ENCODE results near the gene ZMYND8. TPM values are rescaled to one million over a fixed set of nuclear protein-coding genes. Genes with fewer than 3 reads are reported as not detected.

Gene ZMYND8
- total and polyA plus RNA-seq, 2 donors, result 14.8 to 28.5 TPM

GRCh38 chr20:47362361-47363219 lies 6.1 kb upstream of the ZMYND8 start:
- no peak overlapping the region for H3K27ac ChIP-seq (ENCODE audit: low read depth in 1 of 2, low read length in 1 of 2)
- 78% methylated on average over 17 of the region's 17 CpGs for WGBS
- peaks cover 3 to 48% of the 10 kb centered on the region in 2 donors for H3K4me1 ChIP-seq (ENCODE audit: control insufficient read depth in 2 of 2, insufficient read depth in 2 of 2, low read length in 2 of 2)
- DNase-seq (ENCODE audit: low read depth in 6 of 9, low spot score in 9 of 9), result peak in 4 of 9 donors; percentile 52 to 77 (median 56)
- no peaks in the 10 kb centered on the region for H3K36me3 ChIP-seq (ENCODE audit: control insufficient read depth in 2 of 2, insufficient read depth in 2 of 2, low read length in 1 of 2)
- H3K27me3 ChIP-seq (ENCODE audit: control insufficient read depth in 2 of 2, insufficient read depth in 1 of 2, low read length in 1 of 2), result peaks cover 2 to 17% of the 10 kb centered on the region in 2 donors
- no peaks in the 10 kb centered on the region for H3K9me3 ChIP-seq (ENCODE audit: control insufficient read depth in 2 of 2, insufficient read depth in 1 of 2, low read length in 1 of 2)
- no peak overlapping the region for H3K4me3 ChIP-seq (ENCODE audit: low read length in 2 of 2)

GRCh38 chr20:47361057-47361915 lies 4.8 kb upstream of the ZMYND8 start:
- Histone ChIP-seq H3K36me3 (ENCODE audit: control insufficient read depth in 2 of 2, insufficient read depth in 2 of 2, low read length in 1 of 2) (no peaks in the 10 kb centered on the region), H3K4me3 (ENCODE audit: low read length in 2 of 2) (no peak overlapping the region), H3K9me3 (ENCODE audit: control insufficient read depth in 2 of 2, insufficient read depth in 1 of 2, low read length in 1 of 2) (no peaks in the 10 kb centered on the region), H3K27me3 (ENCODE audit: control insufficient read depth in 2 of 2, insufficient read depth in 1 of 2, low read length in 1 of 2) (peaks cover 2 to 17% of the 10 kb centered on the region in 2 donors), H3K4me1 (ENCODE audit: control insufficient read depth in 2 of 2, insufficient read depth in 2 of 2, low read length in 2 of 2) (peaks cover 7 to 60% of the 10 kb centered on the region in 2 donors), H3K27ac (ENCODE audit: low read depth in 1 of 2, low read length in 1 of 2) (peak overlapping the region; percentile 49 to 54)
- 88% methylated on average over 18 of the region's 18 CpGs for WGBS
- DNase-seq (ENCODE audit: low read depth in 6 of 9, low spot score in 9 of 9), result no peak

GRCh38 chr20:47360297-47361056 lies 4.0 kb upstream of the ZMYND8 start:
- DNase-seq (ENCODE audit: low read depth in 6 of 9, low spot score in 9 of 9), result no peak
- Histone ChIP-seq H3K9me3 (ENCODE audit: control insufficient read depth in 2 of 2, insufficient read depth in 1 of 2, low read length in 1 of 2) (no peaks in the 10 kb centered on the region), H3K27ac (ENCODE audit: low read depth in 1 of 2, low read length in 1 of 2) (peak overlapping the region; percentile 54 to 90), H3K36me3 (ENCODE audit: control insufficient read depth in 2 of 2, insufficient read depth in 2 of 2, low read length in 1 of 2) (no peaks in the 10 kb centered on the region), H3K27me3 (ENCODE audit: control insufficient read depth in 2 of 2, insufficient read depth in 1 of 2, low read length in 1 of 2) (peaks cover 2 to 17% of the 10 kb centered on the region in 2 donors), H3K4me1 (ENCODE audit: control insufficient read depth in 2 of 2, insufficient read depth in 2 of 2, low read length in 2 of 2) (peaks cover 7 to 66% of the 10 kb centered on the region in 2 donors), H3K4me3 (ENCODE audit: low read length in 2 of 2) (no peak overlapping the region)
- 50% methylated on average over 19 of the region's 19 CpGs for WGBS

- Histone ChIP-seq H3K4me3 (ENCODE audit: low read length in 2 of 2) (no peak overlapping the region), H3K27ac (ENCODE audit: low read depth in 1 of 2, low read length in 1 of 2) (peak overlapping the region; percentile 90 to 98), H3K9me3 (ENCODE audit: control insufficient read depth in 2 of 2, insufficient read depth in 1 of 2, low read length in 1 of 2) (no peaks in the 10 kb centered on the region), H3K36me3 (ENCODE audit: control insufficient read depth in 2 of 2, insufficient read depth in 2 of 2, low read length in 1 of 2) (no peaks in the 10 kb centered on the region), H3K4me1 (ENCODE audit: control insufficient read depth in 2 of 2, insufficient read depth in 2 of 2, low read length in 2 of 2) (peaks cover 11 to 62% of the 10 kb centered on the region in 2 donors), H3K27me3 (ENCODE audit: control insufficient read depth in 2 of 2, insufficient read depth in 1 of 2, low read length in 1 of 2) (peaks cover 2 to 17% of the 10 kb centered on the region in 2 donors)
- no peak for DNase-seq (ENCODE audit: low read depth in 6 of 9, low spot score in 9 of 9)
- 95% methylated on average over 9 of the region's 9 CpGs for WGBS
Observed at GRCh38 chr20:47359530-47360296, 3.2 kb upstream of the ZMYND8 start.

- WGBS, result 89% methylated on average over 17 of the region's 17 CpGs
- H3K4me3 ChIP-seq (ENCODE audit: low read length in 2 of 2), result no peak overlapping the region
Observed at GRCh38 chr20:47358672-47359529, 2.4 kb upstream of the ZMYND8 start.

DNA sequence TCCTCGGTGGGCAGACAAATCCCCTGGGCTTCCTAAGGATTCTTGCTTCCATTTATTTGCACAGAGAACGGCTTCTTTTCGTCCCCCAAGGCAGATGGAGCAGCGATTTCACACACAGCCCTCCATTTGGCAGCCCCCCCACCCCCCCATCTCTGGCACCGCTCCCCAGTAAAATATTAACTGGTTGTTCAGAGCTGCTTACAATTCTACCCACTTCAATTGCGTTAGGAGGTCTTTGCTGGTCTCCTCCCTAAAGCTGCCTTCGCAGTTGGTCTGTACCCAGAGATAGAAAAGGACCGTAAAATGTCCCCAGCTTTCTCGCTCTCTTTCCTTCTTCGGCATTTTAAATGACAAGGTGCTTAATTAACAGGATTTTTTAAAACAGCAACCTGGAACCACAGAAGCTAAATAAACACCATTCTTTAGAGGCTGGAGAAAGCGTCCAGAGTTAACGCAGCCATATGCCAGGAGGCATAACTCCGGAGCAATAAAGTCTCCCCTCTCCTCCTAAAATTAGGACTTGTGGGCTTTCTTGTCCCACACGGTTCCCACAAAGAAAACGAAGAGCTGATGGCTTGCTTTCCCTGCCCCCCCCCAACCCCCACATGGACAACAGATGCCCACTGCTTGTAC lies 1.7 kb upstream of the ZMYND8 start:
- no peaks in the 10 kb centered on the region for H3K9me3 ChIP-seq (ENCODE audit: control insufficient read depth in 2 of 2, insufficient read depth in 1 of 2, low read length in 1 of 2)
- 89% methylated on average over 15 of the region's 15 CpGs for WGBS
- no peak overlapping the region for H3K4me3 ChIP-seq (ENCODE audit: low read length in 2 of 2)
- H3K4me1 ChIP-seq (ENCODE audit: control insufficient read depth in 2 of 2, insufficient read depth in 2 of 2, low read length in 2 of 2), result peaks cover 19 to 77% of the 10 kb centered on the region in 2 donors
- DNase-seq (ENCODE audit: low read depth in 6 of 9, low spot score in 9 of 9), result no peak
- H3K27me3 ChIP-seq (ENCODE audit: control insufficient read depth in 2 of 2, insufficient read depth in 1 of 2, low read length in 1 of 2), result peaks cover 2 to 15% of the 10 kb centered on the region in 2 donors
- H3K27ac ChIP-seq (ENCODE audit: low read depth in 1 of 2, low read length in 1 of 2), result peak overlapping the region; percentile 97 to 98
- H3K36me3 ChIP-seq (ENCODE audit: control insufficient read depth in 2 of 2, insufficient read depth in 2 of 2, low read length in 1 of 2), result peaks cover 0 to 3% of the 10 kb centered on the region in 2 donors

More at GRCh38 chr20:47358672-47359529, 2.4 kb upstream of the ZMYND8 start:
- Histone ChIP-seq H3K36me3 (ENCODE audit: control insufficient read depth in 2 of 2, insufficient read depth in 2 of 2, low read length in 1 of 2) (no peaks in the 10 kb centered on the region), H3K27ac (ENCODE audit: low read depth in 1 of 2, low read length in 1 of 2) (peak overlapping the region; percentile 82 to 98), H3K27me3 (ENCODE audit: control insufficient read depth in 2 of 2, insufficient read depth in 1 of 2, low read length in 1 of 2) (peaks cover 2 to 15% of the 10 kb centered on the region in 2 donors), H3K4me1 (ENCODE audit: control insufficient read depth in 2 of 2, insufficient read depth in 2 of 2, low read length in 2 of 2) (peaks cover 13 to 70% of the 10 kb centered on the region in 2 donors), H3K9me3 (ENCODE audit: control insufficient read depth in 2 of 2, insufficient read depth in 1 of 2, low read length in 1 of 2) (no peaks in the 10 kb centered on the region)
- no peak for DNase-seq (ENCODE audit: low read depth in 6 of 9, low spot score in 9 of 9)

- no peaks in the 10 kb centered on the region for H3K9me3 ChIP-seq (ENCODE audit: control insufficient read depth in 2 of 2, insufficient read depth in 1 of 2, low read length in 1 of 2)
- 17% methylated on average over 29 of the region's 29 CpGs for WGBS
- H3K27me3 ChIP-seq (ENCODE audit: control insufficient read depth in 2 of 2, insufficient read depth in 1 of 2, low read length in 1 of 2), result peaks cover 2 to 14% of the 10 kb centered on the region in 2 donors
- peak overlapping the region; percentile 48 to 57 for H3K4me3 ChIP-seq (ENCODE audit: low read length in 2 of 2)
- peak in 7 of 9 donors; percentile 53 to 85 (median 58) for DNase-seq (ENCODE audit: low read depth in 6 of 9, low spot score in 9 of 9)
- peaks cover 21 to 80% of the 10 kb centered on the region in 2 donors for H3K4me1 ChIP-seq (ENCODE audit: control insufficient read depth in 2 of 2, insufficient read depth in 2 of 2, low read length in 2 of 2)
- H3K27ac ChIP-seq (ENCODE audit: low read depth in 1 of 2, low read length in 1 of 2), result peak overlapping the region; percentile 97 to 98
- H3K36me3 ChIP-seq (ENCODE audit: control insufficient read depth in 2 of 2, insufficient read depth in 2 of 2, low read length in 1 of 2), result peaks cover 5 to 7% of the 10 kb centered on the region in 2 donors
Observed at GRCh38 chr20:47357296-47358038, 968 bp upstream of the ZMYND8 start.
